Effector CD4-positive, alpha-beta T cell (primary cell): Measurements from ENCODE around the gene ABCA4. TPM values are rescaled to one million over a fixed set of nuclear protein-coding genes. Genes with fewer than 3 reads are reported as not detected.
"Not testable (repeated sequence)": the region's sequence is repeated elsewhere in the genome, so short reads cannot be mapped to it uniquely, and the experiment has no call there.

Experiments
- DNase-seq: peaks from one replicate; pipeline ENCODE4 v3.0.0-alpha.2; 2020
- total RNA-seq: gene quantifications from one replicate; lab custom pipeline; 2026; lab: John Stamatoyannopoulos, UW

ABCA4 gene
- not detected for total RNA-seq

DNA sequence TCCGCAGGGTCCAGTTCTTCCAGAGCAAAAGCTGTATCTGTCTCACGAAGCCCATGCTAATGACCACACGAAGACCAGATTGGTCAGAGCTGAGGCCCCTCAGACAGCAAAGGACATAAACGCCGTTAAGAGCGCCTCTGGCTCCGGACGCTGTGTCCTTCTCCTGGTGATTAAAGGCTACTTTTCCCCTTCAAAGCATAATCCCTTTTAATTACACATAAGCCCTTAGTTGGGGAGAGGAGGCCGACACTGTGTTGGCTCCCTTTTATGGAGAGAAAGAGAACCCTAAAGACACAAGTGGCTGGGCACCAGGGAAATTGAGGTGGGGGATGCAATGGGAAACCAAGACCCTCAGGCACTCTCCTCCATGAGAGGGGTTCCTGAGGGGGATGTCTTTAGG, at the start of gene ABCA4:
TSS of gene ABCA4 (minus strand) at position 158 of the 400 bp plus-strand sequence. CDS start at position 55, 103 bp downstream.
- DNase-seq, result no peak

DNA sequence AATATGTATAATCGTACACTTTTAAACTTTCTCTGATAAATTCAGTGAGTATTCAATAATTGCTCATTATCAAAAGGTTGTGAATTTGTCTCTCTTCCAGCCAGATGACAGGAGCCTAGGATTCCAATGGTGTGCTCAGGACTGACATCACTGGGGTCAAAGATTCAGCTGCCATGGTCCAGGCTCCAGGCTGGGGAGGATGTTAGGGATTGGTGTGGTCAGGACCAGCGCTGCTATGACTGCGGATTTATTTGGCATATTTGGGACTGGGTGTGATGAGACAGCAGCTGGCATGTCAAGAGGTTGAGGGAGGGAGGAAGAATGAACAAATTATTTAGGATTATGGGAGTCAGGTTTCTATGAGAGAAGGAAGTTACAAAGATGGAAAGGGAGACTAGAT, 48.2 kb upstream of the ABCA4 start:
- DNase-seq, result no peak

DNA sequence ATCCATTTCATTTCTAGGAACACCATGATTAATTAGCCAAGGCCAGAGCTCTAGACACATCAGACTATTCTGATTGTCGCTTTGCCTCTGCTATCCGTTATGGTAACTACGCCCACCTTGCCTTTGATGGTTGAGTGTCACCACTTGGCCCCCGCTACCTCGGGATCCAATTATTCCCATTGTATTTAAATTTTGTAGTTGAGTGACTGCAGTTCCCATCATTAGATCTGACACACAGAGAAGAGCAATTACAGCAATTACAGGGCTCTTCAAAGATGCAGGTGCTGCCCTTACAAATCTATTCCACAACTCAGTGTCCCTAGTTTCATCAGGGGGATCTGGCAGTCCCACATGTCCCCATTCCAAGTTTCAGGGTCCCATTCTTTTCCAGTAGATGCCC, 44.9 kb upstream of the ABCA4 start:
- DNase-seq, result no peak

DNA sequence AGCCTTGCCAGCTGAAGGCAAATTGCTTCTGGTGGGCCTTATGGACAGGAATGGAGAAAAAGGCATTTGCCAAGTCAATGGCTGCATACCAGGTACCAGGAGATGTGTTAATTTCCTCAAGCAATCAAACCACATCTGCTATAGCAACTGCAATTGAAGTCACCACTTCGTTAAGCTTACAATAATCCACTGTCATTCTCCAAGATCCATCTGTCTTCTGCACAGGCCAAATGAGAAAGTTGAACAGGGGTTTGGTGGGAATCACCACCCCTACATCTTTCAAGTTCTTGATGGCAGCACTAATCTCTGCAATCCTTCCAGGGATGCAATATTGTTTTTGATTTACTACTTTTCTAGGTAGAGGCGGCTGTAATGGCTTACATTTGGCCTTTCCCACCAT, 43.9 kb upstream of the ABCA4 start:
- DNase-seq, result not testable (repeated sequence)

DNA sequence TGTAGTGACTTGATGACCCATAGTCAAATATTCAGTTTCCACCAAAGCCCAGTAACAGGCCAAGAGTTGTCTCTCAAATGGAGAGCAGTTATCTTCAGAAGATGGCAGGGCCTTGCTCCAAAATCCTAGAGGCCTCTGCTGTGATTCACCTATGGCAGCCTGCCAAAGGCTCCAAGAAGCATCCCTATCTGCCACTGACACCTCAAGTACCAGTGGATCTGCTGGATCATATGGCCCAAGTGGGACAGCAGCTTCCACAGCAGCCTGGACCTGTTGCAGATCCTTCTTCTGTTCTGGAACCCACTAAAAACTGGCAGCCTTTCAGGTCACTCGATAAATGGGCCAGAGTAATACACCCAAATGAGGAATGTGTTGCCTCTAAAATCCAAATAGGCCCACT, 43.2 kb upstream of the ABCA4 start:
- DNase-seq, result not testable (repeated sequence)

DNA sequence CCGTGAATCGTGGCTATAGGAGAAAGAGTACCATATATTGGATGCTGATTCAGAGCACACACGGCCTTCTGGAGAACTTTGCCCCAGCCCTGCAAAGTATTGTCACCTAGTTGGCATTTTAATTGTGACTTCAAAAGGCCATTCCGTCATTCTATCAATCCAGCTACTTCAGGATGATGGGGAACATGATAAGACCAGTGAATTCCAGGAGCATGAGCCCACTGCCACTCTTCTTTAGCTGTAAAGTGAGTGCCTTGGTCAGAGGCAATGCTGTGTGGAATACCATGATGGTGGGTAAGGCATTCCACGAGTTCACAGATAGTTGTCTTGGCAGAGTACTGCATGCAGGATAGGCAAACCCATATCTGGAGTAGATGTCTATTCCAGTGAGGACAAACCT, 42.3 kb upstream of the ABCA4 start:
- DNase-seq, result not testable (repeated sequence)

DNA sequence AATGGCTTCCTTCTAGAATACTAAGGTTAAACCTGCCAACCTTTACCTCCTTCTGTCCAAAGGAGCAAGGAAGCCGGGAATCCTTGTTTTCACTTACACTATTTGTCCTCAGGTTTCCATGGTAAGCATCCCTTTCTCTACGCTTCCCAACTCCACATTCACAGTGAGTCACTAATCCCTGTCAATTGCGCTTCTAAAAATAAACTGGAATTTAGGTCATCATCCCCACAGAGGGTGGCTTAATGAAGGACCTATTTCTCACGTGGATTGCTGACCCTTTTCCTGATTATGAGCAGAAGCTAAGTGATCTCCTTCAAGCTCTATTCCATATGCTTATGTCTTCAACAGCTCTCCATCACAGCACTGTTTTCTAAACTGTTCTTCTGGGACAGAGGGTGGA, 39.9 kb upstream of the ABCA4 start:
- DNase-seq, result no peak

DNA sequence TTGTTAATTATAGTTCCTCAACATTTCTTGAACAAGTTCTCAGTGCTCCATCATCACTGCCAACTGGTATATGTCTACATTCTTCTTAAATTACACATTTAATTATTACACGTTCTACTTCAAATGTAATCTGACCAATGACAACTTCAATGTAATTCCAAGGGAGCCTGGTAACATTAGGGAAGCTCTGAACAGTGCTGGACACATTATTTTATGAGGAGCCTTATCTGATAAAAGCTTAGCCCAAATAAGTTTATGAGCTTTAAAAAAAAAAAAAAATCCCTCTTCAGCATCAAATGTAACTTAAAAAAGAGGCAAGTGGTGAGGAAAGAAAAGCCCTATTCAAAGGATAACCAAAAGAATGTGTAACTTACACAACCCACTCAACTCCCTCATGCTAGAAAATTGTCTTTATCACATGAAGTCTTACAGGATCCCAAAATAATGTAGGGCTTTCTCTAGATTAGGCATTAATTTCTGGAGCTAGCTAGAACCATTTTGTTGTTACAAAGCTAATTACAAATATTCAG, 35.2 kb upstream of the ABCA4 start:
- no peak for DNase-seq

DNA sequence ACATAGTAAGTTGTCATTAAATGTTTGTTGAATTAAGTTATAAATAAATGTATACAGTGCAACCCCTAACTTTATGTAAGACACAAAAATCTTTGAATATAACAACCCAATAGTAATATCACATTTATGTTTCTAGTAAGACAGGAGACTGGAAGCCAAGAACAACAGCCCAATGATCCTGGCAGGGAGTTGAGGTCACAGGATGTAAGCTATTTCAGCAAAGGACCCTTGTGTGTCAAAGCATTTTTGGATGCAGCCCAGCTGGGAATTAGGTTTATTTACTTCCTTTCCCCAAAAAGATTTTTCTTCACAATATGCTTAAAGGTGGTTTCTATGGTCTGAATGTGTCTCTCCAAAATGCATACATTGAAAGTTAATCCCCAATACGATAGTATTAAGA, 34.0 kb upstream of the ABCA4 start:
- no peak for DNase-seq

DNA sequence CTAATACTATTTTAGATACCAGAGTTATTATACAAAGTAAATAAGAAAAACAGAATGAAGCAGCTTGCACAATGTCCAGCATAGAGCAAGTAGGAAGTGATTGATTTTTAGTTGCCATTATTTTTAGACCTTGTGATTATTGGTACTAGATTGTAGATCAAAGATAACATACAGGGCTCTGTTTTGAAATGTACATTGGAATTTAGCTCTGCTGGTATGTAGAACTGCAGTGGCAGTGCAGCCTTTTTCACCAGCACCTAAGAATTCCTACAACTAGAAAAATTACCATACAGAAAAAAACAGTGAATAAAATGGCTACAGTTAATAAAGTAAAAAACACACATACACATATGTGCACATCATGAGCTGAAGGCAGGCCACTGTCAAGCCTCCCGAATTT, 32.2 kb upstream of the ABCA4 start:
- no peak for DNase-seq

DNA sequence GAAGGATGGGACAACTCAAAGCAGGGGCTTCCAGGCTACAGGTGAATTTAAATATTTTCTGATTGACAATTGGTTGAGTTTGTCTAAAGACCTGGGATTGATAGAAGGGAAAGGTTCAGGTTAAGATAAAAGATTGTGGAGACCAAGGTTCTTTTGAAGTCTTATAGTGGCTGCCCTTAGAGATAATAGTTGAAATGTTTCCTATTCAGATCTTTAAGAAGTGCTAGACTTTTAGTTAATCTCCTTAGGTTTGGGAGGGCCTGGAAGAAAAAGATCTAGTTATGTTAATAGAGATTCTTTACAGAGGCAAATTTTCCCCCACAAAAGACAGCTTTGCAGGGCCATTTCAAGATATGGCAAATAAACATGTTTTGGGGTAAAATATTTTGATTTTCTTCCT, 28.2 kb upstream of the ABCA4 start:
- DNase-seq, result not testable (repeated sequence)

DNA sequence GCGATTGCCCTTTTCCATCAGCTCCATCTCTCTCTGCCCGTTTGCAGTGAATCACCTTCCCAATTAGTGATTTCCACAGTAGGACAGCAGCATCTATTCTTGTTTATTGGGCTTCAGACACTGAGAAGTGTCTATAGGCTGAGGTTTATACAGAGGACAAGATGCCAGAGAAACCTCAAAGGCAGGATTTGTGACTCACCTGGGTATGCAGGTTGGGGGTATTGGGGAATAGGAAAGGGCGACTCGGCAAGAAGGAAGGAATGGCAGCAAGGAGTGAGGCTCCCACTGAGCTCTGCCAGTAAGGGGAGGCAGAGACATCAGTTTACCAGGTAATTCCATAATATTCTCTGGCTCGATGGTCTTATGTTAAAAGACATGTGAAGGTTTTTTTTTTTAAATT, 25.3 kb upstream of the ABCA4 start:
- DNase-seq, result no peak

DNA sequence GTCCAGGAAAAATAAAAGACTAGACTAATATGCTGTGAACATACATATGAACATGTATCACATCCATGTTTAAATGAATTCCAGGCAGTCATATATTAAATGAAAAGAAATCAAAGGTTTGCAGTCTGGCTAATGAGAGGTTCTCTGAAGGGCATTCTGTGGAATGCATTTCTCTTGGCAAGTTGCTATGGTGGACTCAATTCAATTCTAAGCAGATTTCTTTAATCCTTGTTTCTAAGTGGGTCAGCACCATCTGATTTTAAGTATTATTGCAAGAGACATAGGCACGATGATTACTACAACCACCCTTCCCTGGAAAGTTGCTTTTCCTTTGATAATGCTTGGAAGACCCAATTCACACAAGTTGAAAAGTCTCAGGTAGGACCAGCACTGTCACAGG, 23.9 kb upstream of the ABCA4 start:
- DNase-seq, result no peak

DNA sequence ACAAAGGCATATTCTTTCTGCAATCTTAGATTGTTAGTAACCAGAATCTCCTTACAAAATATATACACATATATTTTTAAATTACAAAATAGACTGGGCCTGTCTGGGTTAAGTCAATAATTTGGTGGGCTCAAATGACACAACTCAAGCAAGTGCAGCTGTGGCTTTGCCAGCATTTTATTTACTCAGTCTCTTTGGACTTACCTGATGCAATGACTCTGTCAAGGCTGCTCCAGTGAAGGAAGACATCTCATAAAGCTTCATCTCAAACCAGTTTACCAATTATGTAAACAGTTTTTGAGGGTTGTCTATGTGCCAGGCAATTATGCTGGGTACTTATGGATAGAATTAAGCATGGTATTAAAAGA, 22.8 kb upstream of the ABCA4 start:
- no peak for DNase-seq

DNA sequence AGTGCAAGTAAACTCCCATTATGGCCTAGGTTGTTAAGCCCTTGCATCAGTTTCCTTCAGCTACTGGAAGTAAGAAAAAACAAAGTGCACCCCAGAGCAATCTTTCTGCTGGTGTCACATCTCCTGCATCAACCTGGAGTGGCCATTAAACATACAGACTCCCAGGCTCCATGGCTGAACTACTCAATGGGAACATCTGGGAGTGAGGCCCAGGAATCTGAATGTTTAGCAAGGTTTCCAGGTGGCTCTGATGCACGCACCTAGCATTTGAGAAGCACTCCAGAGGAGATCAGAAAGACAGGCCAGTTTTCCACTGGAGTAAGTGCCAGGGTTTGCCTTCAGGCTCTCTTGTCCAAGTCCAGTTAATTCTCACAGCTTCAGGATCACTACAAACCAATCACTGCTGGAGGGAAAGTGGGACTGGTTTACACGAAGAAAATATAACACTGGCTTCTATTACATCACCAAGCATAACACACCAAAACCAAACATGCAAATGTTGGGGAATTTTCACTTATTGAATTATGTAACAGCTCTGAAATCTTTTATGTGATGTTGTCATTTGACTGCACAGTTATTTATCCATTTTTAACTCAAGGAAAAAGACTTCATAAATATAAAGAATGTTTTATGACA, 22.3 kb upstream of the ABCA4 start:
- no peak for DNase-seq

DNA sequence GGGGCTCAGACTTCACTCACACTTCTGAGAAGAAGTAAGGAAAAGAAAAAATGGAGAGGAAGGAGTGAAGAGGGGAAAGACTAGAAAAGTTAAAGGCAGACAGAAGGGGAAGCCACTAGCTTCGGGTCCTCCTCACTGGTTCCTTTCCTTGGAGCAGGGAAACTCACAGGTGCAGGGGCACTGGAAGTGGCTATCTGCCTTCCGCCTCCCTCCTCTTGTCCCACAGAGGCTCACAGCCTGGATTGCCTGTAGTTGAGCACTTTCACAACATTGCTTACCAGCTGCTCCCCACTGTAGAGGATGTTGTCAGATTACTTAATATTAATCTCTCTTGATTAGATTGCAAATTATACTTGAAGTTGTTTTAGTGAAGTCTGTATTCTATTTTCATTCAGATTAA, 21.6 kb upstream of the ABCA4 start:
- DNase-seq, result no peak

DNA sequence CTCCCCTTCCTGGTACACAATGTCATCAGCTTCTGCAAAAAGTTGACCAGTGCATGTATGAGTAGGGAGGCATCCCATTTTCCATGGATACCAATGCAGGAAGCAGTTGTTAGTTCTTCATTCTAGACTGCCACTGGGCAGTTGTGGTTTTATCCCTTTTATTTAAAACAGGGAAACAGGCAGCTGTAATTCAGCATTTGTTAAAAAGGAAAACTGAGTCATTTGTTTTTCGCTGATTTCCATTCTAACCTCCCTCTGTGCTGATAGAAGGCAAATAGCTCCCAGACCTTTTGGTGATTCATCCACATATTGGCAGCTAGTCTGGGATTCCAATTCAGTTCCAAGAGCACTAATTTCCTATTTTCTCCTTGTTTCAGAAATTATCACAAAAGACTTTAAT, 21.1 kb upstream of the ABCA4 start:
- DNase-seq, result no peak

DNA sequence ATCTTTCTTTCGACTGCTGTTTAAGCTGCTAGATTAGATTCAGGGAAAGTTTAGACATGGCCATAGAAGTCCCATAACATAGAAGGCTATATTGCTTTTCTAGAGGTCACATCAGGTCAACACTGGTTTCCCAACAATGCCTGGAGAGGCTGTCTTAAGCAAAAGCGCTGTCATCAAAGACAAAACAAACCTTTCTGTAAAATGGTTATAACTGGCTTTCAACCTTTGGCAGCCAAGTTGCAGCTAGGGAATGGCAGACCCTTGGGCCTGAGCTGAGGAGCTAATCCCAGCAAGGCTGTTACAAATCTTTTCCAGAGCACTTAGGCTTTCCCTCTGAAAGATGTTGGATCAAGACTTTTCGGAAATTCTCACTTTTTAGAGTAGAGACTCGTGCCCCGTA, 11.2 kb upstream of the ABCA4 start:
- DNase-seq, result no peak

DNA sequence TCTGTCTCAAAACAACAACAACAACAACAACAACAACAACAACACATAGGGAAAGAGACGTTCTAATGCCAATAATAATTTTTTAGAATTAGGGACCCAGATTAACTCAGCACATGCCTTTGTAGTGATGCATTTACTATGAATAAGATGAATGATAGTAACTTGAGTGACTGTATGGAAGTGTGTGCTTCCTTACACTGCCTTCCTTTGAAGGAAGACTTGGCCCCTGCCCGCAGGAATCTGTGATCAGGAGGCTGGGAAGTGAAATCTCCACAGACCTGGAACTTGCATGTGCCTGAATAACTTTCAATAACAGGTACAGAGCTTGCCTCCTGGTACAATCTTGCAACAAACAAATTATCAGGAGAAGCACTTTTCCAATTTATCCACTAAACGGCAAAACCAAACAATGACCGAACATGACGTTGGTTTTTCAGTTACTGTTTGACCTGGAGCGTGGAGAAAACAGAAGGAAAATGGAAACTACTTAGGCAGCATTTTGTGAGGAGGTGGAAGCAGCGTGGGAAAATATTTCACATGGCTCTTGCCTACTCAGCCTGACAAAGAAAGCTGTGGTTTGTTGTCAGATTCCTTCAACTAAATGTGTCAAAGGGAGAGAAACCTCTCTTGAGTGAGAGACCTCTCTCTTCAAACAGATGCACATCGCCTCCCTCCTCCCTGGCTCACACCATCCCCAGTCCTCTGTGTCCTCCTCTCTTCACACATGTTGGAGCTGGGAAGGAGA, 10.1 kb upstream of the ABCA4 start:
- DNase-seq, result no peak

DNA sequence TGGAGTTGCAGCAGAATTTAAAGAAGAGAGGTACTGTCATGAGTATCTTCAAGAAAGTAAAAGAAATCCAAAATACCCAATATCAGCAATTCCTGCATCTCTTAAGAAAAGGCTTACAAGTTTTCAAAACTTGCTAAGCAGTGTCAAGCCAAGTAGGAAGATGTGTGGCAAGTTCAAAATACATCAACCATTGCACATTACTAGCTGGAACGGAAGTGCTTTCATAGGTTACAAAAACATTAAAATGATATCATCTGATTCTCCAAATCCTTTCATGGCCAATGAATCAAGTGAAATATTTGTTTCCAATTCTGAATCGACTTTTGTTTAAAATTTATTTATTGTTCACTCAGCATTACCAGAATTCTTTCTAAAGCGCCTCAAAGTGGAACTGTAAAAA, 5.7 kb upstream of the ABCA4 start:
- no peak for DNase-seq

DNA sequence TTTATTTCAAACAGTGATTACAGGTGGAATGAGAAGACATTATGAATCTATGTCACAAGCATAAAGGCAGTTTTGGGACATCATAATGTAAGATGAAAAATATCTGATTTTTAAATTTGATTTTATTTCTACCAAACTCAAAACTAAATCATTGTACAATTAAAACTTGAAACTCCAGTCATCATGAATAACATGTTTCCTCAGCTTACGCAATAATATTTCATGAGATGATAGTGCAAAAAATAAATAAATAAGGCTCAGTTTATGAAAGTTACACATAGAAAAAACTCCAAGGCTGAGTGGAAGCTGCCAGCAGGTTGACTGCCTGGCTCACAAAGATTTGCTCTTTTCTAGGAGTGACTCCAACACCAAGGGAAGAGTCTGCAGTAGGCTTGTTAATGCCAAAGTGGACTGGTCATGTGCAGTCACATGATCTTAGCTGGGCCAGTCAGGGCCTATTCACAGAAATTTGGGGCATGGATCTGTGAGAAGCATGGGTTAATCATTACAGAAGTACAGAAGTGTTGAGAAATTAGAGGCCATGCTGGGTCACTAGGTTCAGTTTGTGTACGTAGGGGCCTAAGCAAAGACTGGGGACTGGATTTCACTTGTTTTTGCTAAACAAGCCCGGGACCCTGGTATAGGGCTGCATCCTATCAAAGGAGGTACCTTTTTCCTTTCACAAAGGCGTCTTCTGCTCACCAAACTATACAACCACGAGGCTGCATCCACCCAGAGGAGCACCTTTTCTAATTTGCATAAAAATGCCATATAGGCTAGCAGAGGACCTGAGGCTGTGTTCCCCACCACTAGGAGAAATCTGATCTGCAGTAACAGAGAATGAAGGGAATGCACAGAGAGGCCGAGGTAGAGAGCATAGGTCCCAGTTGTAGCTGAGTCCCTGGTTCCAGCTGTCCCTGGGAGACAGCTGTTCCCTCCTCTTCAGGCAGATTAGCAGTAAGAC, 4.9 kb upstream of the ABCA4 start:
- DNase-seq, result no peak

DNA sequence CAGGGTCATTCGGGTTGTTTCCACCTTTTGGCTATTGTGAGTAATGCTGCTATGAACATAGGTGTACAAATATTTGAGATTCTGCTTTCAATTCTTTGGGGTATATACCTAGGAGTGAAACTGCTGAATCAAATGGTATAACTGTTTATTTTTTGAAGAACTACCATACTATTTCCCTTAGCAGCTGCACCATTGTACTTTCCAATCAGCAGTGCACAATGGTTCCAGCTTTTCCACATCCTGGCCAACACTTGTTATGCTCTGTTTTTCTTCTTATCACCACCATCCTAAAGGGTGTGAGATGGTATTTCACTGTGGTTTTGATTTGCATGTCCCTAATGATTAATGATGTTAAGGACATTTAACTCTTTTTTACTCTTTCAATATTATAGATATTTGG, 3.6 kb upstream of the ABCA4 start:
- no peak for DNase-seq

DNA sequence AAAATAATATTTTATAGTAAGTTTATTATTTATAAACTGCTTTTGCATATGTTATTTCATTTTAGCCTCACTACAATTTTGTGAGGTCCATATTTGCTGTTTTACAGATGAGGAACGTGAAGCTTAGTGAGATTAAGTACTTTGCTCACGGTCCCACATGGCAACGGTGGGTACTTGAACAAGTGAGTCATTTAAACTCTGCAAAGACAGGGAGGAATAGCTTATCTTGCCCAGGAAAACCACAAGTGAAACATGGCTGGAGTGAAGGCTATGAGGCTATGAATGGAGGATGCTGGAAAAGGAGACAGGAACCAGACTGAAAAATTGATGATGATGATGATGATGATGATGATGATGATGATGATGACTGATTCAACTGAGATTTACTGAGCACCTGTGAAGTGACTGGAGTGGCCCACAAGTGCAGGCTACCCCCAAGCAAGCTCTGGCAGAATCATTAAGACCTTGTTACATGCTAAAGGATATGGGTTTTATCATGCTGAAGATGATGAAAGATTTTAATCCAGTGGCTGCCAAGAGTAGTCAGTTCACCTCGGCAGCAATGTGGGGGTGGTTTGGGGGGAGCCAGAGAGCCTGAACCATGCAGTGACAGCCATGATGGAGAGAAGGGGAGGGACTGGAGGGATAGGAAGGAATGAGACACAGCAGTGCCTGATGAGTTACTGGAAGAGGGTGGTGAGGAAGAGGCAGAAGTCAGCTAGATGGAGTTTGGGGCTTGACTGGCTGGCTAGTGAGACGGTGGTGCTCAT, 1.4 kb upstream of the ABCA4 start:
- no peak for DNase-seq
